Measurements from ENCODE around the gene ALX3.
A peak's percentile ranks its signal among the peaks of the same experiment; 100 is the strongest.

Gene ALX3

GRCh38 chr1:110065841-110066240 lies 4.6 kb downstream of the ALX3 start:
- no peak for DNase-seq (ENCODE audit: low spot score)

GRCh38 chr1:110064576-110065337 lies 5.7 kb downstream of the ALX3 start:
- no peak for DNase-seq (ENCODE audit: low spot score)

- DNase-seq (ENCODE audit: low spot score): no peak
These were observed 6.7 kb downstream of the ALX3 start for GRCh38 chr1:110063781-110064180.

GRCh38 chr1:110062612-110063011 lies 7.9 kb downstream of the ALX3 start:
- DNase-seq (ENCODE audit: low spot score): no peak

GRCh38 chr1:110061341-110061740 lies 9.1 kb downstream of the ALX3 start:
- no peak for DNase-seq (ENCODE audit: low spot score)

- no peak for DNase-seq (ENCODE audit: low spot score)
These were observed 9.8 kb downstream of the ALX3 start for GRCh38 chr1:110060662-110061060.

GRCh38 chr1:110060034-110060661 lies 10.3 kb downstream of the ALX3 start:
- DNase-seq (ENCODE audit: low spot score): no peak

GRCh38 chr1:110059133-110059863 lies 11.2 kb downstream of the ALX3 start:
- DNase-seq (ENCODE audit: low spot score): no peak

- DNase-seq (ENCODE audit: low spot score): no peak
These were observed 11.9 kb downstream of the ALX3 start for GRCh38 chr1:110058591-110058990.

- DNase-seq (ENCODE audit: low spot score): no peak
These were observed 12.4 kb downstream of the ALX3 start for GRCh38 chr1:110057963-110058518.

- DNase-seq (ENCODE audit: low spot score): no peak
These were observed 13.7 kb downstream of the ALX3 start for GRCh38 chr1:110056776-110057175.

- no peak for DNase-seq (ENCODE audit: low spot score)
These were observed 14.2 kb downstream of the ALX3 start for GRCh38 chr1:110056285-110056683.

GRCh38 chr1:110055493-110056284 lies 14.8 kb downstream of the ALX3 start:
- no peak for DNase-seq (ENCODE audit: low spot score)

GRCh38 chr1:110053552-110054428 lies 16.7 kb downstream of the ALX3 start:
- peak; percentile 47 for DNase-seq (ENCODE audit: low spot score)

GRCh38 chr1:110051262-110051648 lies 19.2 kb downstream of the ALX3 start:
- no peak for DNase-seq (ENCODE audit: low spot score)

GRCh38 chr1:110050602-110051261 lies 19.7 kb downstream of the ALX3 start:
- no peak for DNase-seq (ENCODE audit: low spot score)

GRCh38 chr1:110049801-110050601 lies 20.5 kb downstream of the ALX3 start:
- DNase-seq (ENCODE audit: low spot score): no peak

- DNase-seq (ENCODE audit: low spot score): peak; percentile 84
These were observed 21.4 kb downstream of the ALX3 start for GRCh38 chr1:110048923-110049601.

- no peak for DNase-seq (ENCODE audit: low spot score)
These were observed 22.2 kb downstream of the ALX3 start for GRCh38 chr1:110048240-110048639.

All from globus pallidus (tissue), 1 donor.